Stimulated activated CD8-positive, alpha-beta memory T cell treated with anti-CD3 and anti-CD28 coated beads, Interleukin-4, amount 100 ng/mL, for 24 hours (primary cell): ENCODE results near the gene ENTHD1.

ENCODE experiments used
- DNase-seq: peaks from one replicate; pipeline ENCODE4 v3.0.0-alpha.2; 2020; ENCODE audit warnings: low read depth

ENTHD1 gene

GRCh38 chr22:39893526-39893925 is at the start of gene ENTHD1:
Gene ENTHD1 (minus strand): TSS chr22:39893760. CDS start chr22:39887748, 6,012 bp downstream.
- no peak for DNase-seq

GRCh38 chr22:39943337-39943736 is 49.8 kb upstream of the ENTHD1 start:
- no peak for DNase-seq

GRCh38 chr22:39942439-39943230 is 49.1 kb upstream of the ENTHD1 start:
- DNase-seq, result no peak

- DNase-seq, result no peak
Measured at GRCh38 chr22:39941601-39942000, 48.0 kb upstream of the ENTHD1 start.

- DNase-seq, result no peak
Measured at GRCh38 chr22:39940757-39941305, 47.3 kb upstream of the ENTHD1 start.

GRCh38 chr22:39939830-39940229 is 46.3 kb upstream of the ENTHD1 start:
- no peak for DNase-seq

- DNase-seq, result no peak
Measured at GRCh38 chr22:39938509-39939111, 45.0 kb upstream of the ENTHD1 start.

- no peak for DNase-seq
Measured at GRCh38 chr22:39937906-39938305, 44.3 kb upstream of the ENTHD1 start.

- no peak for DNase-seq
Measured at GRCh38 chr22:39936523-39937145, 43.1 kb upstream of the ENTHD1 start.

GRCh38 chr22:39935612-39936011 is 42.1 kb upstream of the ENTHD1 start:
- no peak for DNase-seq

- no peak for DNase-seq
Measured at GRCh38 chr22:39935116-39935515, 41.6 kb upstream of the ENTHD1 start.

GRCh38 chr22:39933741-39934140 is 40.2 kb upstream of the ENTHD1 start:
- no peak for DNase-seq

- DNase-seq, result peak; percentile 41
Measured at GRCh38 chr22:39932918-39933649, 39.5 kb upstream of the ENTHD1 start.

GRCh38 chr22:39932166-39932565 is 38.6 kb upstream of the ENTHD1 start:
- no peak for DNase-seq

GRCh38 chr22:39931251-39931650 is 37.7 kb upstream of the ENTHD1 start:
- DNase-seq, result no peak

GRCh38 chr22:39928536-39929520 is 35.3 kb upstream of the ENTHD1 start:
- DNase-seq, result no peak

GRCh38 chr22:39927544-39927943 is 34.0 kb upstream of the ENTHD1 start:
- DNase-seq, result no peak

- no peak for DNase-seq
Measured at GRCh38 chr22:39926753-39927152, 33.2 kb upstream of the ENTHD1 start.

- DNase-seq, result no peak
Measured at GRCh38 chr22:39925909-39926679, 32.5 kb upstream of the ENTHD1 start.

- DNase-seq, result no peak
Measured at GRCh38 chr22:39925273-39925672, 31.7 kb upstream of the ENTHD1 start.
